Neural cell (in vitro differentiated cells): ENCODE data around the gene PDCD1. TPM values are rescaled to one million over a fixed set of nuclear protein-coding genes. Genes with fewer than 3 reads are reported as not detected.

Experiments
- H2AFZ ChIP-seq: fragments of 200-600, 300-800 bp; sonication (generic), shearing (Covaris generic); 2 replicates; pipeline ENCODE4 v1.6.0; 2014; ENCODE audit warnings: low read depth, mild to moderate bottlenecking, antibody characterized with exemption, low read length, moderate library complexity
- H3F3A ChIP-seq: fragments of 200-600 bp; shearing (Covaris generic); 2 replicates; pipeline ENCODE4 v1.6.1; 2016; ENCODE audit warnings: mild to moderate bottlenecking, moderate library complexity, mixed read lengths, antibody characterized with exemption, low read length; ENCODE audit not compliant: insufficient read depth, poor library complexity, severe bottlenecking
- H3K27ac ChIP-seq: fragments of 200-600, 300-800 bp; sonication (generic), shearing (Covaris generic); 2 replicates; pipeline ENCODE4 v1.5.1; 2014; ENCODE audit warnings: mild to moderate bottlenecking, low read length, moderate library complexity
- H3K27me3 ChIP-seq: fragments of 300-800, 200-600 bp; sonication (generic), shearing (Covaris generic); 2 replicates; pipeline ENCODE4 v1.6.0; 2014; ENCODE audit warnings: mild to moderate bottlenecking, low read depth, low read length, moderate library complexity; ENCODE audit not compliant: insufficient read depth
- H3K36me3 ChIP-seq: fragments of 300-800, 200-600 bp; sonication (generic), shearing (Covaris generic); 2 replicates; pipeline ENCODE4 v1.5.1; 2014; ENCODE audit warnings: mild to moderate bottlenecking, antibody characterized with exemption, low read length, moderate library complexity; ENCODE audit not compliant: insufficient read depth
- H3K4me2 ChIP-seq: fragments of 300-800, 200-600 bp; sonication (generic), shearing (Covaris generic); 2 replicates; pipeline ENCODE4 v1.6.0; 2014; ENCODE audit warnings: mild to moderate bottlenecking, low read length
- H3K4me3 ChIP-seq: fragments of 300-800, 200-600 bp; sonication (generic), shearing (Covaris generic); 2 replicates; pipeline ENCODE4 v1.5.1; 2014; ENCODE audit warnings: mild to moderate bottlenecking, low read length, moderate library complexity
- H3K79me2 ChIP-seq: fragments of 200-600 bp; shearing (Covaris generic); replicated peaks from 2 replicates; pipeline ENCODE4 v1.6.0; 2014; ENCODE audit warnings: mild to moderate bottlenecking, low read length, moderate library complexity; ENCODE audit not compliant: insufficient read depth
- H3K9ac ChIP-seq: fragments of 300-800, 200-600 bp; sonication (generic), shearing (Covaris generic); 2 replicates; pipeline ENCODE4 v1.6.1; 2016; ENCODE audit warnings: mild to moderate bottlenecking, low read length, mixed read lengths
- H3K9me2 ChIP-seq: fragments of 200-600 bp; shearing (Covaris generic); 2 replicates; pipeline ENCODE4 v1.6.1; 2016; ENCODE audit warnings: mild to moderate bottlenecking, low read length, mixed read lengths; ENCODE audit not compliant: insufficient read depth
- H3K9me3 ChIP-seq: fragments of 200-600, 300-800 bp; sonication (generic), shearing (Covaris generic); 2 replicates; pipeline ENCODE4 v1.6.1; 2016; ENCODE audit warnings: mild to moderate bottlenecking, mixed run types, low read length, moderate library complexity, mixed read lengths
- H4K20me1 ChIP-seq: fragments of 200-600 bp; shearing (Covaris generic); 2 replicates; pipeline ENCODE4 v1.6.1; 2016; ENCODE audit warnings: mild to moderate bottlenecking, mixed run types; ENCODE audit not compliant: insufficient read depth
- CTCF ChIP-seq: fragments of 450-650 bp; IDR thresholded peaks from 2 replicates; pipeline ENCODE4 v1.5.1; 2014; ENCODE audit warnings: antibody characterized with exemption, mild to moderate bottlenecking, moderate library complexity; ENCODE audit not compliant: poor library complexity, severe bottlenecking
- EP300 ChIP-seq: fragments of 450-650 bp; conservative IDR thresholded peaks from 2 replicates; pipeline ENCODE4 v1.6.1; 2014; ENCODE audit warnings: antibody characterized with exemption, mild to moderate bottlenecking, moderate library complexity; ENCODE audit not compliant: poor library complexity, severe bottlenecking
- EZH2 ChIP-seq: fragments of 200-600, 300-800 bp; shearing (Covaris generic), sonication (generic); IDR thresholded peaks from 2 replicates; pipeline ENCODE4 v1.6.1; 2014; ENCODE audit warnings: antibody characterized with exemption, low read length, borderline replicate concordance, mild to moderate bottlenecking; ENCODE audit not compliant: insufficient read depth, poor library complexity, severe bottlenecking
- MXI1 ChIP-seq: fragments of 450-650 bp; conservative IDR thresholded peaks from 2 replicates; pipeline ENCODE4 v1.6.1; 2014; ENCODE audit warnings: antibody characterized with exemption, mild to moderate bottlenecking; ENCODE audit not compliant: poor library complexity, severe bottlenecking
- POLR2AphosphoS5 ChIP-seq: IDR thresholded peaks from 2 replicates; pipeline ENCODE4 v1.6.1; 2012
- RAD21 ChIP-seq: fragments of 450-650 bp; conservative IDR thresholded peaks from 2 replicates; pipeline ENCODE4 v1.6.1; 2014; ENCODE audit warnings: antibody characterized with exemption, mild to moderate bottlenecking, moderate library complexity
- REST ChIP-seq: IDR thresholded peaks from 2 replicates; pipeline ENCODE4 v1.6.1; 2012; ENCODE audit warnings: borderline replicate concordance
- SMC3 ChIP-seq: fragments of 450-650 bp; conservative IDR thresholded peaks from 2 replicates; pipeline ENCODE4 v1.6.1; 2014; ENCODE audit warnings: antibody characterized with exemption, mild to moderate bottlenecking, moderate library complexity; ENCODE audit not compliant: poor library complexity
- TAF1 ChIP-seq: IDR thresholded peaks from 2 replicates; pipeline ENCODE4 v1.6.1; 2012; ENCODE audit warnings: low read depth
- polyA plus RNA-seq: library from polyadenylated mRNA; depleted of rRNA; stranded (reverse); fragments of >200 nt; gene quantifications from 2 replicates; pipeline ENCODE4 v1.2.3, GENCODE V29; 2014

Gene PDCD1
- polyA plus RNA-seq, 1 donor from 2014 or later: not detected

GRCh38 chr2:241880311-241881073 lies 21.8 kb upstream of the PDCD1 start:
- TF ChIP-seq POLR2AphosphoS5 (no peak), TAF1 (no peak), REST (no peak), EZH2 (no peak), CTCF (no peak), SMC3 (no peak), RAD21 (no peak), MXI1 (no peak), EP300 (no peak)
- H3F3A ChIP-seq: no peaks in the 10 kb centered on the region
- peak overlapping the region; percentile 66 for H3K4me3 ChIP-seq
- H3K9me3 ChIP-seq: no peaks in the 10 kb centered on the region
- H4K20me1 ChIP-seq: no peaks in the 10 kb centered on the region
- H3K9me2 ChIP-seq: no peaks in the 10 kb centered on the region
- no peaks in the 10 kb centered on the region for H3K79me2 ChIP-seq
- H3K27ac ChIP-seq: no peak overlapping the region
- no peaks in the 10 kb centered on the region for H3K27me3 ChIP-seq
- no peak overlapping the region for H2AFZ ChIP-seq
- no peak overlapping the region for H3K4me2 ChIP-seq
- H3K9ac ChIP-seq: no peak overlapping the region
- H3K36me3 ChIP-seq: no peaks in the 10 kb centered on the region

- H3K9me2 ChIP-seq: no peaks in the 10 kb centered on the region
- H3K4me2 ChIP-seq: no peak overlapping the region
- H3K79me2 ChIP-seq: no peaks in the 10 kb centered on the region
- H3K27me3 ChIP-seq: no peaks in the 10 kb centered on the region
- TF ChIP-seq RAD21 (no peak), REST (no peak), EP300 (no peak), POLR2AphosphoS5 (no peak), CTCF (no peak), MXI1 (no peak), SMC3 (no peak), TAF1 (no peak), EZH2 (no peak)
- H3K27ac ChIP-seq: no peak overlapping the region
- H3K9ac ChIP-seq: no peak overlapping the region
- H4K20me1 ChIP-seq: no peaks in the 10 kb centered on the region
- no peaks in the 10 kb centered on the region for H3K36me3 ChIP-seq
- H3F3A ChIP-seq: no peaks in the 10 kb centered on the region
- no peak overlapping the region for H2AFZ ChIP-seq
- H3K4me3 ChIP-seq: no peak overlapping the region
- H3K9me3 ChIP-seq: no peaks in the 10 kb centered on the region
Measured at GRCh38 chr2:241879326-241879725, 20.6 kb upstream of the PDCD1 start.
